ENCODE data around the gene RHOT2. TPM values are rescaled to one million over a fixed set of nuclear protein-coding genes. Genes with fewer than 3 reads are reported as not detected.

Gene RHOT2
- polyA plus RNA-seq, 1 experiment = 38.0 TPM

GRCh38 chr16:658679-659571 is 9.0 kb upstream of the RHOT2 start:
- Histone ChIP-seq H3K4me3 (ENCODE audit: low read depth, low read length) (no peak overlapping the region), H3K9me3 (ENCODE audit: control insufficient read depth, insufficient read depth, low read length) (no peaks in the 10 kb centered on the region; the same call in 1 of the 2 replicates), H3K27me3 (ENCODE audit: control insufficient read depth, insufficient read depth, low read length) (no peaks in the 10 kb centered on the region), H3K27ac (ENCODE audit: low read depth, low read length) (no peak overlapping the region)
- no peak for DNase-seq (ENCODE audit: low read depth, low spot score)
- TF ChIP-seq CTCF (IDR thresholded peaks at IDR 0.05; ENCODE audit: low read depth, low read length) = no peak
- ChIA-PET CTCF (no interaction called here), POLR2A (interaction anchor here (0.6 kb wide), 1 partner anchor 11 kb away, joined by 14 read pairs; no protein-coding TSS in a partner anchor)

GRCh38 chr16:659618-660017 is 8.3 kb upstream of the RHOT2 start:
- DNase-seq (ENCODE audit: low read depth, low spot score) = no peak
- ChIA-PET CTCF (no interaction called here), POLR2A (no interaction called here)
- Histone ChIP-seq H3K9me3 (ENCODE audit: control insufficient read depth, insufficient read depth, low read length) (no peaks in the 10 kb centered on the region; the same call in 1 of the 2 replicates), H3K27me3 (ENCODE audit: control insufficient read depth, insufficient read depth, low read length) (no peaks in the 10 kb centered on the region), H3K4me3 (ENCODE audit: low read depth, low read length) (no peak overlapping the region), H3K27ac (ENCODE audit: low read depth, low read length) (no peak overlapping the region)
- no peak for TF ChIP-seq CTCF (IDR thresholded peaks at IDR 0.05; ENCODE audit: low read depth, low read length)

GRCh38 chr16:660132-660458 is 7.8 kb upstream of the RHOT2 start:
- ChIA-PET POLR2A (no interaction called here), CTCF (no interaction called here)
- TF ChIP-seq CTCF (IDR thresholded peaks at IDR 0.05; ENCODE audit: low read depth, low read length) = no peak
- no peak for DNase-seq (ENCODE audit: low read depth, low spot score)
- Histone ChIP-seq H3K27me3 (ENCODE audit: control insufficient read depth, insufficient read depth, low read length) (no peaks in the 10 kb centered on the region), H3K27ac (ENCODE audit: low read depth, low read length) (no peak overlapping the region), H3K9me3 (ENCODE audit: control insufficient read depth, insufficient read depth, low read length) (no peaks in the 10 kb centered on the region; the same call in 1 of the 2 replicates), H3K4me3 (ENCODE audit: low read depth, low read length) (no peak overlapping the region)

- CTCF ChIA-PET = interaction anchor here (1.0 kb wide), 1 partner anchor 16 kb away, joined by 3 read pairs; no protein-coding TSS in a partner anchor
- Histone ChIP-seq H3K27ac (ENCODE audit: low read depth, low read length) (peak overlapping the region; percentile 39), H3K9me3 (ENCODE audit: control insufficient read depth, insufficient read depth, low read length) (no peaks in the 10 kb centered on the region; the same call in 1 of the 2 replicates), H3K4me3 (ENCODE audit: low read depth, low read length) (no peak overlapping the region), H3K27me3 (ENCODE audit: control insufficient read depth, insufficient read depth, low read length) (no peaks in the 10 kb centered on the region)
- POLR2A ChIA-PET = interaction anchor here (0.7 kb wide), 1 partner anchor 73 kb away, joined by 3 read pairs; no protein-coding TSS in a partner anchor
- TF ChIP-seq CTCF (IDR thresholded peaks at IDR 0.05; ENCODE audit: low read depth, low read length) = peak; percentile 50
- DNase-seq (ENCODE audit: low read depth, low spot score) = peak; percentile 55
These were observed 7.3 kb upstream of the RHOT2 start for GRCh38 chr16:660459-661183.

Measured in AG04450 (cell line).